ENCODE measurements around the gene PHAF1.

PHAF1 gene

DNA sequence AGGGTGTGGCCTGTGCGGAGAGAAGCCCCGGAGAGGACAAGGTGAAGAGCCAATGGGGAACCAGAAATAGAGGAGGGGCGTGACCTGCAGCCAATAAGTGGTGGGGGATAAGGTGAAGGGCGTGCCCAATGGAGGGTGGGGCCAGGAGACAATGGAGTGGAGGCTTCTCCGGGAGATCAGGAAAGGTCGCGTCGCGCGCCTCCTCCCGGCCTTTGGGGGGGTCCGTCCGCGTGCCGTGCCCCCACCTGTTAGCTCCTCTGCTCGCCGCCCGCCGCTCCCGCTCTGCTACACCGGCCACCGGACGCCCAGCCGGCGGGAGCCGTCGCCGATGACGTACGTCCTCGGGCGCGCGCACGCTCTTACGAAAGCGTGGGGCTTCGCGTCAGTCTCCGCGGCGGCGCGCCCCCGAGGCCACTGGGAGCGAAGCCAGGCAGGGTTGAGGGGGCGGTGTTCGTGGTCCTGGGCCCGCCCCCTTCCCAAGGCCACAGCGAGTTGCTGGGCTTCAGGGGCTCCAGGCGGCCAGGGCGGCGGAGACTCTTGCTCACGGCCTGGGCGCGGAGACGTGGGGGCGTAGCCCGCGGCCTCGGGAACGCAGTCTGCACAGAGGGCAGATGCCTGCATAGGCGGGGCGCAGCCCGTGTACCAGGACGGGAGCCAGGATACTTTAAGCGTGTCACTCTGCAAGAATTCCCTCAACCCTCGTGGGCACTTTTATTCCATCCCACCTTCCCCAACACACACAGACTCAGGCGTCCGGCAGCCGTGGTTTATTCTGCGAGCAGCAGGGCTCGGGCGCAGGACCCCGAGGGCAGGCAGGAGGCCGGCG lies 74.1 kb downstream of the PHAF1 start, which contains the start of gene MATCAP1:
Gene MATCAP1, minus strand, starts transcription at position 337 of the 826 bp plus-strand sequence. CDS start 3,353 bp downstream, outside the sequence.
- DNase-seq: peak; percentile 96

DNA sequence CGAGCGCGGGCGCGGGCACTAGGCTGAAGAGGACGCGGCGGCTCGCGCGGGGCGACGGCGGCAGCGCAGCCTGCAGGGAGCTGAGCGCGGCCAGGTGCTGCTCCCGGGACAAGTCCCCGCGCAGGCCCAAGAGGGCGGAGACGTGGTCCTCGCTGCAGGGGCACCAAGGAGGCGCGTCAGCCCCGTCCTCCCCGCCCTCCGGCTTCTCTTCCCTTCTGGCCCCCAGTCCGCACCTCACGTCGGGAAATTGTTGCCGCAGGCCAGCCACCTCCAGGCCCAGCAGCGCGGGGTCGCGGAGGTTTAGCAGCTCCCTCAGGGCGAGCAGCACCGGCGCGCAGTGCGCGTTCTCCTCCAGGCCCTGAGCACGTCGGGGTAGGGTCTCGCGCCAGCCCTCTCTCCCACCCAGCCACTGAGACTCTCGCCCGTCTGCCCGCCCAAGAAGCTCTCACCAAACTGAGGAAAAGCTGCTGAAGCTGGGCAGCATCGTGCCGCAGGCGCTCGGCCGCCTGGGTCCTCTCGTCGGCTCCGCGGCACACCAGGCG lies 74.8 kb downstream of the PHAF1 start:
- DNase-seq: no peak

DNA sequence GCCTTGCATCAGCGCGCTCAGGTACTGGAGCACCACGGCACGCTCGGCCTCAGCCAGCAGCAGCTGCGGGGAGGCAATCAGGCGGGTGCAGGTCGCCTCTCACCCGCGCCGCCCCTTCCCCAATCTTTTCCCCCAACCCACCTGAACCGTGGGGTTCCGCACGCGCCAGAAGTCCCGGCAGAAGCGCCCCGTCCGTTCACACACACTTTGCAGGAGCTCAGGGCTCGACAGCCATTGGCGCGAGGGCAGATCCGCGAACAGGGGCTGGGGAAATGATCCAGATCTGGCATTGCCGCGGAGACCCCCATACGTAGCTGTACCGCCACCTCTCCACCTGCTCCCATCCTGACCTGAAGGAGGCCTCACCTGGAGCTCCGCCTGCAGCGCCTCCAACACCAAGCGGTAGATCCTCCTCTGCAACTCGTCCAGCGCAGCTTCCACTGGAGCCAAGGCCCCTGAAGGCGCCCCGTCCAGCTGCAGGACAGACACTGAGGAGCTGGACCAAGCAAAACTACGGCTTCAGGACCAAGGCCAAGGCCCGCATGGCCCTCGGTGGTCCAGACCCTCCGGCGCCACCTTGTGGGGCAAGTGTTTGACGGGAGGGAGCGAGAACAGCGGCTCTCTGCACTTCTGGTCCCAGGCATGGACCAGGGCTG lies 75.4 kb downstream of the PHAF1 start:
- peak; percentile 70 for DNase-seq

DNA sequence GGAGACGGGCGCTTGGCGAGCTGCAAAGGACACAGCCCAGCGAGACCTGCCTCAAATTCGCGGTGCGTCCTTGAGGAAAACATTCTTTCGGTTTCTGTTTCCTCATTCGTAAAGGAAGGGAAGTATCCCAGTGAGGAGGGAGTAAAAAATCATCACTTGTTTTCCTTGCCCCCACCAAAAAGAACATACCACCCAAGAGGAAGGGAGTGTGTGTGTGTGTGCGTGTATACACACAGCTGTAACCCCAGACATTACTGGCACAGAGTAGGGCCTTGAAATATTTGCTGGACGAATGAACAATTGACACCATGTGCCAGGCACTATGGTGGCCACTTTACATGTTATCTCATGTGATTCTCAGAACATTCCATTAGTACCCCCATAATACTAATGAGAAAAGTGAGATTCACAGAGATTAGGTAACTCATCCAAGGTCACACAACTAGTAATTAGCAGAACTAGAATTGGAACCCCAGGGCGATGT lies 76.0 kb downstream of the PHAF1 start:
- DNase-seq: no peak

DNA sequence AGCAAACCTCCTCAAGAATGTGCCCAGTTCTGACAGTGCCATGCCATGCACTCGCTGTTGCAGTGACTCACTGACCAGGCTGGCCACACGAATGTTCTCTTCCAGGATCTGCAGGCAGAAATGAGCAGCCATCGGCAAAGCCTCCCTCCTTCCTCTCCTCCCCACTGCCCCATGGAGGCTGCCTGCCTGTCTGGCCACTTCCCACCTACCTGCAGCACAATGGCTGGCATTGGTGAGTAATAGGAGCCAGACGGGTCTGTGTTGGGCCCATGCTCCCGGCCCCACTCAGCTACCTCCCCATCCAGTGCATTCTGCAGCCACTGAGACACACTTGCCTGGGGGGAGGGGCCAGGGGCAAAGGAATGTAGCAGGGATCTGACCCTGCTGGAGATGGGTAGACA lies 76.8 kb downstream of the PHAF1 start:
- DNase-seq: no peak

DNA sequence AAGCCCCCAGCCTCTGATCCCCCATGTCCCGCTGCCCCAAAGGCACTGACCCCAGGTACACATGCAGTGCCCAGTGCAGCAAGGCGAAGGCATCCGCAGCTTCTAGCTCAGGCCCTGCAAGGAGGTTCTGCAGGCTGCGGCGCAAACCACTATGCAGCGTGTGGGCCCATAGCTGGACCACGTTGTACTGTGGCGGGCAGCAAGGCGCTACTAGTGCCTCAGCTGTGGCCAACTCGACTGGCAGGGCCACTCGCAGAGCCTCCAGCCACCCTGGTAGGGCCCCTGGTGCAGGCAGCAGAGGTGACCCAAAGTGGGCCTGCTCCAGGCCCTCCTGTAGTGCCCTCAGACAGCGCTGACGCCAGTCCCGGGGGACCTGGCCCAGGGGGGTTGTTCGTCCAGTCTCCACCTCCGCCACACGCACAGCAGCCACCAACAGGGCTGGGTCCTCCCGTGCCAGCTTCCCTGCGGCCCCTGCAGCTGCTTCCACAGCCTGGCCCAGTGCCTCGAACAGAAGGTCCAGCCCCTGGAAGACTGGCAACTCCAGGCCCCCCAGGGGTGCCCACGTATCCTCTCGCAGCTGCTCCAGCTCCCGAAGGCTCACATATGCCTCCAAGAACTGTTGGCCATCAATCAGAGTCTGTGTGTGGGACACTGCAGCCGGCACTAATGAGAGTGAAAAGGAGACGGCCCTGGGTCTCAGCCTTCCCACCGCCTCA lies 77.6 kb downstream of the PHAF1 start:
- no peak for DNase-seq

DNA sequence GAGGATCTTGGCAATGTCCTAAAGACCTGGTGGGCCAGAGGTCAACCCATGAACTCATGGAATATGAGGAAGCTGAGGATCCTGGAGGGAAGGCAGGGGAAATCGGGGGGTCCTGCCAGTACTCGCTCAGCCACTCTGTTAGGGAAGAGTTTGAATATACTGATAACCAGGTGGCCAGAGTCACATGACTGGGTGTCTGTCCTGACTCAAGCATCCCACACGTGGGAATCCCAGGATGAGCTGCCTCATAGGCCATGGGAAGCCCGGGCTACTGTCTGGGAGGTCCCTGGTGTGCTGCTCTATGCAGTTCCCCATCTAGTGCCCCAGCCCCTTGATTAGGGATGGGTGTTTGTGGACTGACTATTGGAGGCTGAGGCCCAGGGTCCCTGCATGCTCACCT lies 78.6 kb downstream of the PHAF1 start:
- DNase-seq: no peak

DNA sequence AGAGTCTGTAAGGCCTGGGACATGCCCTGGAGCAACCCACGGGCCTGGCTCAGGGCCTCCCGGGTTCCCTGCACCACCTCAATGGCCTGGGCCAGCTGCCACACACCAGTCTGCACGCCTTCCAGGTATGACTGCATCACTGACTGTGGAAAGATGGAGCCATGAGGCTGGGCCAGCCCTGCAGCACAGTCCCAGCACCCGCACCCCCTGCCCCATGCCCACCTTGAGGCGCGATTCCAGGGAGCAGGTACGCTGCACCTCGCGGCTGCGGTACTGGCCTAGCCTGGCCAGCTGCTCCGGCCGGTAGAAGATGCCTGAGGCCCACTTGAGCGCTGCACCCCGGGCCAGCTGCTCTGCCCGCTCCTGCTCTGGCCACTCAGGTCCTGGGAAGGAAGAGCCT lies 79.1 kb downstream of the PHAF1 start:
- DNase-seq: no peak

DNA sequence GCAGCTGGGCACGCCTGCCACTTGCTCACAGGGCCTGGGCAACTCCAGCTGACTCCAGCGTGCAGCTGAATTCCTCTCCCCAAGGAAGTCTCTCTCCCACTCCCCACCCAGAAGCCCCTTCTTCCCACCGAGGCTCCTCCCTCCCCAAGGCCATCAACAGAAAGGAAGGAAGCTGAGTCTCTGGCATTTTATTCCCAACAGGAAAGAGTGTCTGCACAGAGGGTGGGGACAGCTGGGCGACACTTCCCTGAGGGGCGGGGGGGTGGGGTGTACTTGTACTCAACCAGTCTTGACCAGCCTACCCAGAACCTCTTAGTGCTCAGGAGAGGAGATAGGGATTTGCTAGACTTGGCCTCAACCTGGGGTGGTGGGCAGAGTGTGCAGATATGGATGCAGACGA lies 80.3 kb downstream of the PHAF1 start, which contains the start of gene EXOC3L1:
Gene EXOC3L1, minus strand, starts transcription at position 96 of the 400 bp plus-strand sequence. CDS start 460 bp downstream, outside the sequence.
- DNase-seq: no peak

DNA sequence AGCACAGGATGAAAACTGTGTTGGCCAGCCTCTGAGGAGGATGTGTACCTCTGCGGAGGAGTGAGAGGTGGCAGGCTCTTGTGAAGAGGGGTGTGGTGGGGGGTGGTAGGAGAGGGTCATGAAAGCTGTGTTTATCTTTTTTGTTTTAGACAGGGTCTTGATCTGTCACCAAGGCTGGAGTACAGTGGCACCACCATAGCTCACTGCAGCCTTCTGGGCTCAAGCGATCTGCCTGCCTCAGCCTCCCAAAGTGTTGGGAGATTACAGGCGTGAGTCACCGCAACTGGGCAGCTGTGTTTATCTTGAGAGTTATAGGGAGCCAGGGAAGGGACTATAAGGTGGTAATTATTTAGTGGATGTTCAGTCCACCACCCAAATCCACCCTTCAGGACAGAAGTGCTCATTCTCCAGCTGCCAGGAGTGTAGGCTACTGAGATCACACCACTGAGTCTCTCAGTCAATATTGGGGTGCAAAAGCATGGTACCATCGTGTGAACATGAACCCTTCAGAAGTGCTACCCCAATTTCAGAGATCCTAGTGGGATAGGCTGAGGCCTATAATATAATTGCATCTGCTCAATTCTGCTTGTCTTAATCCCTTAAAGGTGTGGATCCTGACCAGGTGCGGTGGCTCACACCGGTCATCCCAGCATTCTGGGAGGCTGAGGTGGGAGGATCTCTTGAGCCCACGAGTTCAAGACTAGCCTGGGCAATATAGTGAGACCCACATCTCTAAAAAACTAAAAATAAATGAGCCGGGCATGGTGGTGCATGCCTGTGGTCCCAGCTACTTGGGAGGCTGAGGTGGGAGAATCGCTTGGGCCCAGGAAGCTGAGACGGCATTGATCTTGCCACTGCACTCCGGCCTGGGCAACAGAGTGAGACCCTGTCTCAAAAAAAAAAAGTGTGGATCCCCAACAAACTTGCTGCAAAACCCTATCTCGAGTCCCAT lies 81.0 kb downstream of the PHAF1 start:
- DNase-seq: no peak

DNA sequence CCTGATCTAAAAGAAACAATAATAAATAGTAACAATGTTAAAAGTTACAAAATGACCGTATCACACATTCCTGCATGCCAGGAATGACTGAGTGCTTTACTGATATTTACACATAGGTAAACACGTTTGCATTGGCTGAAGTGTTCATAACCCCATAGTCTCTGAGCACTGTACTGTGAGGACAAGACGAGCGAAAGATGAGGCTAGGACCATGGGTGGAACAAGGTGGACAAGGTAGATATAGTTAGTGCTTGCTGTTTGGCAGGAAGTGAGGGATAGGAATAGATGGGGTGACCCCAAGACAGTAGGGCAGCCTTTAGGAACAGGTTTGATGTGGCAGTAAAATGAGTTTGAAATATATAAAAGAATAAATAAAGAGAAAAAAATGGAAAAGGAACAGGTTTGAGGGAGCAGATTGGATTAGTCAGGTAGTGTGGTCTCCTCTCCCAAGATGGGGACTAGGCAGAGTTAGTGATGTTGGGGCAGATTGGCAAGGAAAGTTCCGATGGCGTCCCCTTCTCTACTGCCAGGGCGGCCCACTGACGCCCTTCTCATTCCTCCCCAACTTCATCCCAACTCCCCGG lies 81.8 kb downstream of the PHAF1 start:
- no peak for DNase-seq

DNA sequence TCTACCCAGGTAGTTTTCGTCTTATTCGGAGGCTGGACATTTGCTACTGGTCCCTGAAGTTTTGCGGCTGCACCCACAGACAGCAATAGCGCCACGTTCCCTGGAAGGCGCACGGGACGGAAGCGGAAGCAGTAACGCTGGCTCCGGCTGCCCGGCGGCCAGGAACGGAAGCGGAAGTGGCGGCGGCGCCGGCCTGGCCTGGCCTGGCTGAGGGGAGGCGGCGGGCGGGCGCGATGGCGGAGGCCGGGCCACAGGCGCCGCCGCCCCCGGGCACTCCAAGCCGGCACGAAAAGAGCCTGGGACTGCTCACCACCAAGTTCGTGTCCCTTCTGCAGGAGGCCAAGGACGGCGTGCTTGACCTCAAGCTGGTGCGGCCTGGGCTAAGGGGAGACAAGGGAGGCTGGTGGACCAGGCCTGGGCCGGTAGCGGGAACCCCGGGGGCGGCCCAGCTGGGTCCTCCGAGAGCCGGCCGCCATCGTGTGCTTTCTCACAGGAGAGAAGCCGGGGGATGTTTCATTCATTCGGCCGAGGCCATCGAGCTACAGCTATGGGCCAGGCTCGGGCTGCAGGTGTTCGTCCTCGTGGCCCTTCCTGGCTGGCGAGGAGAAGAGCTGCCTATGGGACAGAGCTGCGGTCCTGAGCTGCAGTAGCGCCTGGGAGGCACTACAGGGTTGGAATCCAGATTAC lies 82.4 kb downstream of the PHAF1 start, which contains the start of gene E2F4:
Gene E2F4, plus strand, starts transcription at position 161 of the 687 bp plus-strand sequence. Its CDS starts 73 bp downstream, at position 234.
- peak; percentile 77 for DNase-seq

DNA sequence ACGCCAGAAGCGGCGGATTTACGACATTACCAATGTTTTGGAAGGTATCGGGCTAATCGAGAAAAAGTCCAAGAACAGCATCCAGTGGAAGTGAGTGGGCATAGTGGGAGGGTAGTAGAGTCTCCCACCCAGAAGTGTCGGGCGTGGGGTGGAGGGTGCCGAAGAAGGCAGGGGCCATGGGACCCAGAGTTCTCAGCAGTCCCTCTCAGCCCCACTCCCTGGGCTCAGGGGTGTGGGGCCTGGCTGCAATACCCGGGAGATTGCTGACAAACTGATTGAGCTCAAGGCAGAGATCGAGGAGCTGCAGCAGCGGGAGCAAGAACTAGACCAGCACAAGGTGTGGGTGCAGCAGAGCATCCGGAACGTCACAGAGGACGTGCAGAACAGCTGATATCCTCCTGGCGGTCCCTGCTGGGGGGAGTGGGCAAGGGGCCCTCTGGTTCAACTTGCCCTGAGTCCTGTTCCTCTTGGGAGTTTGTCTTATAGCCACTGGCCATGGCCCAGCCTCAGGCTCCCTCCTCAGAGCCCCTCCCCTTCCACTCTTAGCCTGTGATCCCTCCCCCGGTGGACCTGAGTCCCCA lies 83.1 kb downstream of the PHAF1 start:
- DNase-seq: no peak

DNA sequence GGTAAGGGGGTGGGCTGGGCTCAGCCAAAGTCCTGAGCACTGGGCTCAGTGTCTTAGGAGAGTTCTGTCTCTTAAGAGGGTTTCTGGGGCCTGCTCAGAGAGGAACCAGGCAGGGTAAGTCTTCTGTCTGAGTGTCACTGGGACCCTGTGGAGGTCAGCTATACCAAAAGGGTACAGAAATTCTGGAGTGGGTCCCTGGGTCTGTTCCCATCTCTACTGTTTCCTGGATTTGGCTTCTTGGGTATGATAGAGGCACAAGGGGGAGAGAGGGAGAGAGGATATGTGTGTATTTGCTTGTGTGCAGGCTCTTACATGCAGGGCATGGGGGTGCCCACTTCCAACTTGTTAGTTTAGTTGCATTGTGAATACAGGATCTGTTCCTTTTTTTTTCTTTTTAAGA lies 83.8 kb downstream of the PHAF1 start:
- DNase-seq: no peak

DNA sequence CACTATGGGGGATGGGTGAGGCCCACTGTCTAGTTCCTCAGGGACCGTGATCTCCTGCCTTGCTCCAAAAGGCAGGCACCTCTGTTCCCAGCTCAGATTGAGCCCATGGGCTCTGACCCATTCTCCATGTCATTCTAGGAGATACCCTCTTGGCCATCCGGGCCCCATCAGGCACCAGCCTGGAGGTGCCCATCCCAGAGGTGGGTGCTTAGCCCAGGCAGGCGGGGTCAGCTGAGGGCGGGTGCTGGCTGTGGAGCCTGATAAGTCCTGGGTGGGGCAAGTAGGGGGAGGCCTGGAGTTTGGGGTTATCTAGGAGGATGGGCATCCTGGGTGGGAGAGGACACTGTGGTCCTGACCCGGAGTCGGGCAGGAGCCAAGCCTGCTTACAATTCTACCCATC lies 84.5 kb downstream of the PHAF1 start:
- DNase-seq: no peak

DNA sequence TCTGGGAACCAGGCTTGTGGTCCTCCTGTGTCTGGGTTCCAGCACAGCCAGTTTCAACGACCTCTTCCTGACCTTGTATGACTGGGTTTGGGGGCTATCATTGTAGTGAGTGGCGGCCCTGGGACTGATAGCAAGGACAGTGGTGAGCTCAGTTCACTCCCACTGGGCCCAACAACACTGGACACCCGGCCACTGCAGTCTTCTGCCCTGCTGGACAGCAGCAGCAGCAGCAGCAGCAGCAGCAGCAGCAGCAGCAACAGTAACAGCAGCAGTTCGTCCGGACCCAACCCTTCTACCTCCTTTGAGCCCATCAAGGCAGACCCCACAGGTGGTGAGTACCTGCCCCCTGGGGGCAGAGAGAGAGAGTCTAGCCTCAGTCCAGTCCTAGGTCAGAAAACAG lies 85.9 kb downstream of the PHAF1 start:
- DNase-seq: no peak

DNA sequence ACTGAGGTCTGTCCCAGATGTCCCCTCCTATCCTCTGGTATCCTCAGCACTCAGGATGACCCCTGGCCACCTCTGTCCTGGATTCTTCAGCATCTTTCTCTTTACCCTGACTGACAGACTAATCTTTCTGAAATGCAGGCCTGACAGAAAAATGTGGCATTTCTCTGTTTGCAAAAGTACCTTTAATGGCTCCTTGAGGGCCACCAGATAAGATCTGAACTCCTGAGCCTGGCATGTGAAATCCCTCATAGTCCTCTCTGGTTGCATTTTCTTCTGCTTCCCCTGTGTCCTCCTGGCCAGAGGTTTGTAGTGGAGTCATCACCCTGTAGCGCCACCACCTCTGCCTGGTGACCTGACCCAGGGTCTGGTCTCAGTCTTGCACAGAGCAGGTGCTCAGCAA lies 87.1 kb downstream of the PHAF1 start:
- DNase-seq: no peak

DNA sequence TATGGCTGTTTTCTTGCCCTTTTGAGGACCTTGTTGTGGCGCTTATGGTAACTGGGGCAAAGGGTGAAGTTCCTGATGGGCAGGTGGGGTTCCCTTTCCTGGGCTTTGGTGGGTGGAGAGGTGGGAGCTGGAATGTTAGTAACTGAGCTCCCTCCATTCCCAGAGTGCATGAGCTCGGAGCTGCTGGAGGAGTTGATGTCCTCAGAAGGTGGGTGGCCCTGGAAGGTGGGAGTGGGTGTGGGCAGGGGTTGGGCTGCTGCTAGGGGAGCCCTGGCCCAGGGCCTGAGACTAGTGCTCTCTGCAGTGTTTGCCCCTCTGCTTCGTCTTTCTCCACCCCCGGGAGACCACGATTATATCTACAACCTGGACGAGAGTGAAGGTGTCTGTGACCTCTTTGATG lies 88.0 kb downstream of the PHAF1 start:
- no peak for DNase-seq

All from DMS153 (cell line).